Superior temporal gyrus (tissue), 1 donor: ENCODE data around the gene F2RL3.
"Not testable (repeated sequence)": the region's sequence is repeated elsewhere in the genome, so short reads cannot be mapped to it uniquely, and the experiment has no call there.

Source experiments
- DNase-seq: peaks from one replicate; pipeline ENCODE4 v3.0.0-alpha.2; 2016; ENCODE audit errors: extremely low spot score

F2RL3 gene

GRCh38 chr19:16874978-16875299, 13.9 kb upstream of the F2RL3 start:
- DNase-seq: not testable (repeated sequence)

- DNase-seq: no peak
These were observed 12.9 kb upstream of the F2RL3 start for GRCh38 chr19:16875584-16876555.

- DNase-seq: no peak
These were observed 11.9 kb upstream of the F2RL3 start for GRCh38 chr19:16876904-16877361.

GRCh38 chr19:16877581-16877980, 11.2 kb upstream of the F2RL3 start:
- DNase-seq: no peak

- no peak for DNase-seq
These were observed 10.4 kb upstream of the F2RL3 start for GRCh38 chr19:16878181-16878965.

- no peak for DNase-seq
These were observed 7.8 kb upstream of the F2RL3 start for GRCh38 chr19:16880884-16881554.

- no peak for DNase-seq
These were observed 6.7 kb upstream of the F2RL3 start for GRCh38 chr19:16882146-16882545.

GRCh38 chr19:16883522-16883921, 5.3 kb upstream of the F2RL3 start:
- no peak for DNase-seq

GRCh38 chr19:16885166-16885565, 3.6 kb upstream of the F2RL3 start:
- DNase-seq: no peak

GRCh38 chr19:16886305-16886880, 2.4 kb upstream of the F2RL3 start:
- DNase-seq: no peak

GRCh38 chr19:16887353-16888265, 1.2 kb upstream of the F2RL3 start:
- DNase-seq: no peak

- DNase-seq: no peak
These were observed 625 bp downstream of the F2RL3 start for GRCh38 chr19:16889366-16889882.

- no peak for DNase-seq
These were observed 1.2 kb downstream of the F2RL3 start for GRCh38 chr19:16889883-16890460.

GRCh38 chr19:16890461-16891184, 1.8 kb downstream of the F2RL3 start:
- DNase-seq: no peak

GRCh38 chr19:16891696-16892382, 3.0 kb downstream of the F2RL3 start:
- no peak for DNase-seq

- no peak for DNase-seq
These were observed 3.6 kb downstream of the F2RL3 start for GRCh38 chr19:16892436-16892835.

- DNase-seq: no peak
These were observed 4.3 kb downstream of the F2RL3 start for GRCh38 chr19:16892868-16893685.

- no peak for DNase-seq
These were observed 4.8 kb downstream of the F2RL3 start for GRCh38 chr19:16893686-16893989.
